Neutrophil (primary cell): Measurements from ENCODE around the gene TEC.

ENCODE experiments used
- H3K27ac ChIP-seq: fragments of 200-600 bp; sonication (generic); 2 replicates; pipeline ENCODE4 v1.5.1; 2016; ENCODE audit warnings: mild to moderate bottlenecking, moderate library complexity
- H3K27me3 ChIP-seq: fragments of 200-600 bp; sonication (generic); 2 replicates; pipeline ENCODE4 v1.6.0; 2016; ENCODE audit warnings: mild to moderate bottlenecking
- H3K36me3 ChIP-seq: fragments of 200-600 bp; sonication (generic); 2 replicates; pipeline ENCODE4 v1.5.1; 2017
- H3K4me1 ChIP-seq, 2 experiments: fragments of 200-600 bp in 1 of 2; sonication (generic) in 1 of 2; 1 replicate in 1 of 2; 2 replicates in 1 of 2; pipeline versions ENCODE4 v1.5.1 to v1.6.1; 2013 to 2016; ENCODE audit warnings: low read depth in 1 of 2, low read length in 1 of 2, mild to moderate bottlenecking in 1 of 2, moderate library complexity in 1 of 2; ENCODE audit not compliant: control insufficient read depth in 1 of 2, insufficient read depth in 1 of 2
- H3K4me3 ChIP-seq, 2 experiments: fragments of 200-600 bp in 1 of 2; sonication (generic) in 1 of 2; 1 replicate in 1 of 2; 2 replicates in 1 of 2; pipeline ENCODE4 v1.5.1; 2013 to 2016; ENCODE audit warnings: low read depth in 1 of 2, low read length in 1 of 2, mild to moderate bottlenecking in 1 of 2, moderate library complexity in 1 of 2
- H3K9me3 ChIP-seq: fragments of 200-600 bp; sonication (generic); 2 replicates; pipeline ENCODE4 v1.5.1; 2016
- TF ChIP-seq, protein P1 (sequence below): fragments of 200-600 bp; sonication (generic); IDR thresholded peaks from 2 replicates; pipeline ENCODE4 v1.5.1; 2016; ENCODE audit warnings: antibody characterized with exemption

The TEC gene

GRCh38 chr4:48102303-48102702, 167.3 kb downstream of the TEC start:
- no peaks in the 10 kb centered on the region for H3K27me3 ChIP-seq
- H3K9me3 ChIP-seq = no peaks in the 10 kb centered on the region
- H3K4me3 ChIP-seq = no peak overlapping the region
- no peaks in the 10 kb centered on the region for H3K36me3 ChIP-seq
- TF ChIP-seq, protein P1, sequence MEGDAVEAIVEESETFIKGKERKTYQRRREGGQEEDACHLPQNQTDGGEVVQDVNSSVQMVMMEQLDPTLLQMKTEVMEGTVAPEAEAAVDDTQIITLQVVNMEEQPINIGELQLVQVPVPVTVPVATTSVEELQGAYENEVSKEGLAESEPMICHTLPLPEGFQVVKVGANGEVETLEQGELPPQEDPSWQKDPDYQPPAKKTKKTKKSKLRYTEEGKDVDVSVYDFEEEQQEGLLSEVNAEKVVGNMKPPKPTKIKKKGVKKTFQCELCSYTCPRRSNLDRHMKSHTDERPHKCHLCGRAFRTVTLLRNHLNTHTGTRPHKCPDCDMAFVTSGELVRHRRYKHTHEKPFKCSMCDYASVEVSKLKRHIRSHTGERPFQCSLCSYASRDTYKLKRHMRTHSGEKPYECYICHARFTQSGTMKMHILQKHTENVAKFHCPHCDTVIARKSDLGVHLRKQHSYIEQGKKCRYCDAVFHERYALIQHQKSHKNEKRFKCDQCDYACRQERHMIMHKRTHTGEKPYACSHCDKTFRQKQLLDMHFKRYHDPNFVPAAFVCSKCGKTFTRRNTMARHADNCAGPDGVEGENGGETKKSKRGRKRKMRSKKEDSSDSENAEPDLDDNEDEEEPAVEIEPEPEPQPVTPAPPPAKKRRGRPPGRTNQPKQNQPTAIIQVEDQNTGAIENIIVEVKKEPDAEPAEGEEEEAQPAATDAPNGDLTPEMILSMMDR = no peak
- H3K27ac ChIP-seq = no peak overlapping the region
- H3K4me1 ChIP-seq = no peaks in the 10 kb centered on the region

DNA sequence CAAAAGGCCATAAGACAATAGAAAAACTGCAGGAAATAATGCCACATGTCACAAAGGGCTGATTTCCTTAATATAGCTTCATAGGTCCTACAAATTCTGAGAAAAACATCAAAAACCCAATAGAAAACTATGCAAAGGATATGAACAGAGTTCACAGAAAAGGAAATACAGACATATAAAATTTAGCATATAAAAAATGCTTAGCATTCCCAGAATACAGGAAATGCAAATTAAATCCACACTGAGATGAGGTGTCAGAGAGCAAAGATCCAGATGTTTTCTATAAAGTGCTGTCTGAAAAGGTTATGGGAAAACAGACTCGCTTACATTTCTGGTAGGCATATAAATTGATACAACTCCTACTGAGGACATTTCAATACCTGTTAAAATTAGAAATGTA, 169.4 kb downstream of the TEC start:
- Histone ChIP-seq H3K9me3 (no peaks in the 10 kb centered on the region), H3K36me3 (no peaks in the 10 kb centered on the region), H3K4me3 (no peak overlapping the region), H3K4me1 (no peaks in the 10 kb centered on the region), H3K27me3 (no peaks in the 10 kb centered on the region), H3K27ac (no peak overlapping the region)
- TF ChIP-seq, protein P1 = no peak

DNA sequence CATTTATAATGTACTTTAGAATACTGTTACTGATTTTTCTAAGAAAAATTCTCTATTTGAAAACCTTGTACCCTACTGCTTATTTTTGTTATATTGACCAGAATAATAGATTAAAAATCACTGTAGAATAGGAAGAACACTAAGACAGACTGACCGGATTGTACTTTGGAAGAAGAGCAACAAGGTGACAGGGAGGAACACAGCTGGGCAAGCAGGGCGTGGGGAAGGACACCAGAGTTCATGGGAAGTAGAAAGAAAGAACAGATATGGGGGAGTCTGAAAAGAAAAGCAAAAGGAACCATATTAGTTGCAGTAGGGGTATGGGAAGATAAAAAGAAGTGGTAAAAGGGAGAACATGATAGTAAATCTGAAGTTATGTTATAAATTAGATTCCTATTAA, 174.2 kb downstream of the TEC start:
- no peaks in the 10 kb centered on the region for H3K27me3 ChIP-seq
- TF ChIP-seq, protein P1 = no peak
- H3K9me3 ChIP-seq = no peaks in the 10 kb centered on the region
- H3K36me3 ChIP-seq = no peaks in the 10 kb centered on the region
- no peak overlapping the region for H3K27ac ChIP-seq
- H3K4me1 ChIP-seq = no peaks in the 10 kb centered on the region
- no peak overlapping the region for H3K4me3 ChIP-seq

DNA sequence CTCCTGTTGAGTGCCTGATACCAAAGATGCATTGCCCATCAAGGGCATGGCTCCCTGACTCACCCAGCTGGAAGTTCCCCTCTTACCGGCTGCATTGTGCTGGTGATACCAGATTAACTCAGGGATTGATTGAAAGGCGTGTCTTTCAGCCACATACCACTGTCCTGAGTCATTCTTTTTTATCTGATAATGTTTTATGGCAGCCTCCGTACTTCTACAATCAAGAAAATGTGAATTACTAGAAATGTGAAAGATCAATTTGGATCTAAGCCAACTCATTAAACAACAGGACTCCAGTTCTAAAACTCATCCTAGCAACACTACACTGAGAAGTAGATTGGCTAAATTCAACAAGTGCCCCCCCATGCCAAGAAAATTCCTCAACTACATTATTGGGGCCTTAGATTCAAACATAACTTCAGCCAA, 175.6 kb downstream of the TEC start:
- Histone ChIP-seq H3K27ac (no peak overlapping the region), H3K4me1 (no peaks in the 10 kb centered on the region), H3K27me3 (no peaks in the 10 kb centered on the region), H3K36me3 (no peaks in the 10 kb centered on the region), H3K4me3 (no peak overlapping the region), H3K9me3 (no peaks in the 10 kb centered on the region)
- TF ChIP-seq, protein P1 = no peak

DNA sequence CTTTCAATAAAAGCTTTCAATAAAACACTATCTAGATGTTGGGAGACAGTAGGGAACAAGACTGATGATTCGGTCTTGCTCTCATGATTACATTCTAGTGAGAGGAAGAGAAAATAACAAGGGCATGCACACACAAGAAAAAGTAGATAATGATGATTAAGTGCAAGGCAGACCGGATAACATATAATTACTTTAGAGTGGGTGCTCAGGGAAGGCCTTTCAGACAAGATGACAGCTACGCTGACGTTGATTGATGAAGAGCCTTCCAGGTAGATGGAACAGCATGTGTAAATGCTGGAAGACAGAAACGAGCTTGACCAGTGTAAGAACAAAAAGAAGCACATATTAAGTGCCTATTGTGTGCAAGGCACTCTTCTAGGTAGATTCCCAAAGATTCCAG, 179.0 kb downstream of the TEC start:
- TF ChIP-seq, protein P1 = no peak
- H3K27ac ChIP-seq = no peak overlapping the region
- no peaks in the 10 kb centered on the region for H3K4me1 ChIP-seq
- H3K27me3 ChIP-seq = no peaks in the 10 kb centered on the region
- H3K4me3 ChIP-seq = no peak overlapping the region
- H3K36me3 ChIP-seq = no peaks in the 10 kb centered on the region
- no peaks in the 10 kb centered on the region for H3K9me3 ChIP-seq
